A673 (cell line): ENCODE data around the gene ALPP. TPM values are rescaled to one million over a fixed set of nuclear protein-coding genes. Genes with fewer than 3 reads are reported as not detected.

Experiments used
- BruUV-seq: library from RNA; stranded (reverse); fragments of 400-500 nt; replicated peaks from 2 replicates; lab custom pipeline; 2021; lab: Mats Ljungman, UMichigan
- CTCF ChIA-PET: fragments of 300-600 bp; sonication (Branson Sonifier 250); formaldehyde crosslinking; loops from one replicate; lab custom pipeline; 2022; ENCODE audit warnings: antibody characterized with exemption; lab: Charles Lee
- POLR2A ChIA-PET: fragments of 300-600 bp; sonication (Branson Sonifier 250); formaldehyde crosslinking; loops from one replicate; lab custom pipeline; 2022; ENCODE audit warnings: antibody characterized with exemption; ENCODE audit not compliant: low non-redundant PET; lab: Charles Lee
- DNase-seq: peaks from one replicate; pipeline ENCODE4 v3.0.0-alpha.2; 2015; ENCODE audit warnings: low spot score
- H3K27ac ChIP-seq: fragments of 200-600 bp; sonication (generic); 2 replicates; pipeline ENCODE4 v1.5.1; 2016; ENCODE audit warnings: mixed run types, low read depth, mild to moderate bottlenecking, mixed read lengths, antibody characterized with exemption, low read length; ENCODE audit not compliant: poor library complexity, severe bottlenecking
- H3K27me3 ChIP-seq: fragments of 200-600 bp; sonication (generic); replicated peaks from 2 replicates; pipeline ENCODE4 v1.6.1; 2017; ENCODE audit warnings: mixed run types, low read depth, mild to moderate bottlenecking, mixed read lengths, antibody characterized with exemption, low read length; ENCODE audit not compliant: insufficient read depth, poor library complexity
- H3K36me3 ChIP-seq: fragments of 200-600 bp; sonication (generic); 2 replicates; pipeline ENCODE4 v1.6.1; 2016; ENCODE audit warnings: mixed run types, mild to moderate bottlenecking, mixed read lengths, antibody characterized with exemption, low read length; ENCODE audit not compliant: insufficient read depth, poor library complexity, severe bottlenecking
- H3K4me1 ChIP-seq: fragments of 200-600 bp; sonication (generic); 2 replicates; pipeline ENCODE4 v1.6.1; 2017; ENCODE audit warnings: mixed run types, mild to moderate bottlenecking, mixed read lengths, antibody characterized with exemption, low read length; ENCODE audit not compliant: insufficient read depth, poor library complexity, severe bottlenecking
- H3K4me3 ChIP-seq: fragments of 200-600 bp; sonication (generic); 2 replicates; pipeline ENCODE4 v1.5.1; 2016; ENCODE audit warnings: low read depth, mixed run types, mild to moderate bottlenecking, mixed read lengths, low read length; ENCODE audit not compliant: poor library complexity, severe bottlenecking
- H3K9me3 ChIP-seq: fragments of 200-600 bp; sonication (generic); 2 replicates; pipeline ENCODE4 v1.6.1; 2016; ENCODE audit warnings: mixed run types, low read depth, mild to moderate bottlenecking, mixed read lengths, antibody characterized with exemption, low read length; ENCODE audit not compliant: poor library complexity, severe bottlenecking
- CTCF ChIP-seq: fragments of 300-800, 200-600 bp; sonication (generic); conservative IDR thresholded peaks from 2 replicates; pipeline ENCODE4 v1.5.1; 2017; ENCODE audit warnings: low read depth, mild to moderate bottlenecking, antibody characterized with exemption, low read length, moderate library complexity, mixed read lengths
- EZH2 ChIP-seq: fragments of 200-600 bp; sonication (generic); IDR thresholded peaks from 2 replicates; pipeline ENCODE4 v1.6.1; 2017; ENCODE audit warnings: borderline replicate concordance, low read depth, mild to moderate bottlenecking, mixed read lengths, antibody characterized with exemption, low read length; ENCODE audit not compliant: poor library complexity, severe bottlenecking
- intact Hi-C: fragments of 100-400 bp; cut with micrococcal nuclease; formaldehyde crosslinking; loops from one replicate; pipeline ENCODE4 v1.10.0; 2022; ENCODE audit not compliant: unreplicated experiment
- total RNA-seq: library from RNA; stranded (reverse); gene quantifications from 2 replicates; pipeline ENCODE4 v1.2.3, GENCODE V29; 2021

ALPP gene
- total RNA-seq, 1 experiment from 2014 or later = not detected

GRCh38 chr2:232345251-232345650, 33.3 kb upstream of the ALPP start:
- intact Hi-C loops = no loop called here
- ChIA-PET CTCF (no interaction called here), POLR2A (no interaction called here)
- H3K27me3 ChIP-seq = peaks cover 10% of the 10 kb centered on the region
- no peaks in the 10 kb centered on the region for H3K4me1 ChIP-seq
- H3K9me3 ChIP-seq = no peaks in the 10 kb centered on the region
- no TSS peak for BruUV-seq
- H3K4me3 ChIP-seq = no peak overlapping the region
- TF ChIP-seq CTCF (no peak), EZH2 (no peak)
- H3K36me3 ChIP-seq = no peaks in the 10 kb centered on the region
- no peak overlapping the region for H3K27ac ChIP-seq
- DNase-seq = no peak

GRCh38 chr2:232347369-232347768, 31.2 kb upstream of the ALPP start:
- Histone ChIP-seq H3K4me1 (no peaks in the 10 kb centered on the region), H3K27me3 (peaks cover 31% of the 10 kb centered on the region), H3K27ac (no peak overlapping the region), H3K36me3 (no peaks in the 10 kb centered on the region), H3K4me3 (no peak overlapping the region), H3K9me3 (no peaks in the 10 kb centered on the region)
- POLR2A ChIA-PET = interaction anchor here (0.6 kb wide), 1 partner anchor 755 kb away, joined by 3 read pairs; the partner anchor contains the start of gene TEX44
- CTCF ChIA-PET = no interaction called here
- intact Hi-C loops = no loop called here
- BruUV-seq = no TSS peak
- no peak for DNase-seq
- TF ChIP-seq EZH2 (no peak), CTCF (no peak)

- DNase-seq = no peak
- POLR2A ChIA-PET = no interaction called here
- H3K27me3 ChIP-seq = peaks cover 47% of the 10 kb centered on the region
Measured at GRCh38 chr2:232348936-232349335, 29.6 kb upstream of the ALPP start.

More at GRCh38 chr2:232348936-232349335, 29.6 kb upstream of the ALPP start:
- TF ChIP-seq CTCF = no peak
- TF ChIP-seq EZH2 = no peak
- intact Hi-C loops = no loop called here
- H3K36me3 ChIP-seq = no peaks in the 10 kb centered on the region
- H3K9me3 ChIP-seq = no peaks in the 10 kb centered on the region
- BruUV-seq = no TSS peak
- no peak overlapping the region for H3K27ac ChIP-seq
- H3K4me1 ChIP-seq = no peaks in the 10 kb centered on the region
- CTCF ChIA-PET = no interaction called here
- H3K4me3 ChIP-seq = no peak overlapping the region
